ENCODE results near the gene SYNRG.

Gene SYNRG, protein sequence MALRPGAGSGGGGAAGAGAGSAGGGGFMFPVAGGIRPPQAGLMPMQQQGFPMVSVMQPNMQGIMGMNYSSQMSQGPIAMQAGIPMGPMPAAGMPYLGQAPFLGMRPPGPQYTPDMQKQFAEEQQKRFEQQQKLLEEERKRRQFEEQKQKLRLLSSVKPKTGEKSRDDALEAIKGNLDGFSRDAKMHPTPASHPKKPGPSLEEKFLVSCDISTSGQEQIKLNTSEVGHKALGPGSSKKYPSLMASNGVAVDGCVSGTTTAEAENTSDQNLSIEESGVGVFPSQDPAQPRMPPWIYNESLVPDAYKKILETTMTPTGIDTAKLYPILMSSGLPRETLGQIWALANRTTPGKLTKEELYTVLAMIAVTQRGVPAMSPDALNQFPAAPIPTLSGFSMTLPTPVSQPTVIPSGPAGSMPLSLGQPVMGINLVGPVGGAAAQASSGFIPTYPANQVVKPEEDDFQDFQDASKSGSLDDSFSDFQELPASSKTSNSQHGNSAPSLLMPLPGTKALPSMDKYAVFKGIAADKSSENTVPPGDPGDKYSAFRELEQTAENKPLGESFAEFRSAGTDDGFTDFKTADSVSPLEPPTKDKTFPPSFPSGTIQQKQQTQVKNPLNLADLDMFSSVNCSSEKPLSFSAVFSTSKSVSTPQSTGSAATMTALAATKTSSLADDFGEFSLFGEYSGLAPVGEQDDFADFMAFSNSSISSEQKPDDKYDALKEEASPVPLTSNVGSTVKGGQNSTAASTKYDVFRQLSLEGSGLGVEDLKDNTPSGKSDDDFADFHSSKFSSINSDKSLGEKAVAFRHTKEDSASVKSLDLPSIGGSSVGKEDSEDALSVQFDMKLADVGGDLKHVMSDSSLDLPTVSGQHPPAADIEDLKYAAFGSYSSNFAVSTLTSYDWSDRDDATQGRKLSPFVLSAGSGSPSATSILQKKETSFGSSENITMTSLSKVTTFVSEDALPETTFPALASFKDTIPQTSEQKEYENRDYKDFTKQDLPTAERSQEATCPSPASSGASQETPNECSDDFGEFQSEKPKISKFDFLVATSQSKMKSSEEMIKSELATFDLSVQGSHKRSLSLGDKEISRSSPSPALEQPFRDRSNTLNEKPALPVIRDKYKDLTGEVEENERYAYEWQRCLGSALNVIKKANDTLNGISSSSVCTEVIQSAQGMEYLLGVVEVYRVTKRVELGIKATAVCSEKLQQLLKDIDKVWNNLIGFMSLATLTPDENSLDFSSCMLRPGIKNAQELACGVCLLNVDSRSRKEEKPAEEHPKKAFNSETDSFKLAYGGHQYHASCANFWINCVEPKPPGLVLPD (N-terminal part only)

DNA sequence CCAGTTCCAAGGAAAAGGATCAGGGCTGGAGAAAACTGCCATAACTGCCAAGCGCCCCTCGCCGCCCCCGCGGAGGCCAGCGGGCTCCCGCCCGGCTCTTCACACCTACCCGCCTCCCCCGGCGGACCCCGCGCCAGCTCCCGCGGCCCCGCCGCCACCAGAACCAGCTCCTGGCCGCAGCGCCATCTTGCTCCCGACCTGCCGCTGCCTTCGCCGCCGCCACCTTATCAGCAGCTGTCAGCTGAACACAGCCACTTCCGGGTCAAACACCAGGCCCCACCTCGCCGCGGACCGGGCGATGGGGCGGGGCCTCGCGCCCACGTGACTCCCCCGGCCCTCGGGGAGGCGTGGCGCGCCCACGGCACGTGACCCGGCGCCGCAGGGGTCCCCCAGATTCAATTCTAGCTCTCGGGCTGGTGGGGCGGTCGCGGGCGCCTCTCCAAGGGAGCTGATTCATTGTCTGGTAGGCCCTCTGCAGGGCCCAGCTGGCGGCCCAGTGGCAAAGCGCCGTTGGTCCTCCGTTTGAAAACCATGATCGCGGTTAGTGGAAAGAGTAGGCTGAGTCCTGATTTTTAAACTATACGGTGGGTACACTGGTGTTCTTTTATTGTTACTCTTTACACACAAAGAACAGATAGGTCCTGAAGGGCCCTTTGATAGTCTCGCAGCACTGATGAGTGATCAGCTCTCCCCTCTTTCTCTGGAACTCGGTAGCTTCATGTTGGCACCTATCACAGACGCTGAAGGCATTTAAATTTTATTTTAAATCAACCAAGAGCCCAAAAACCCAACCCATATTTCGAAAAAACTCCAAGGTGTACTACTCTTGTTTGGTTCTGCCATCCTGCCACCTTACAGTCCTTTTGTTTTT is at the start of gene SYNRG:
Gene SYNRG (minus strand): TSS at position 249 of the 871 bp plus-strand sequence. CDS start 63 bp downstream, at position 186.
- Histone ChIP-seq H3K9ac (ENCODE audit: low read depth in 1 of 2, low read length in 2 of 2) (peak within 1 kb of the TSS; percentile 84 to 91), H3K4me1 (ENCODE audit: control insufficient read depth in 2 of 2, insufficient read depth in 2 of 2, low read length in 2 of 2) (peaks cover 0 to 5% of the 10 kb centered on the region in 2 donors), H3K27me3 (ENCODE audit: control insufficient read depth in 2 of 2, insufficient read depth in 2 of 2, low read length in 2 of 2) (no peaks in the 10 kb centered on the region), H3K4me3 (ENCODE audit: low read length in 2 of 2) (peak within 1 kb of the TSS; percentile 89 to 96), H3K9me3 (ENCODE audit: control insufficient read depth in 2 of 2, low read length in 2 of 2) (no peaks in the 10 kb centered on the region), H3K36me3 (ENCODE audit: control insufficient read depth in 2 of 2, insufficient read depth in 2 of 2, low read length in 2 of 2) (peaks cover 11 to 17% of the 10 kb centered on the region in 2 donors), H3K27ac (ENCODE audit: low read depth in 2 of 2, low read length in 2 of 2) (peak within 1 kb of the TSS; percentile 87 to 91)

DNA sequence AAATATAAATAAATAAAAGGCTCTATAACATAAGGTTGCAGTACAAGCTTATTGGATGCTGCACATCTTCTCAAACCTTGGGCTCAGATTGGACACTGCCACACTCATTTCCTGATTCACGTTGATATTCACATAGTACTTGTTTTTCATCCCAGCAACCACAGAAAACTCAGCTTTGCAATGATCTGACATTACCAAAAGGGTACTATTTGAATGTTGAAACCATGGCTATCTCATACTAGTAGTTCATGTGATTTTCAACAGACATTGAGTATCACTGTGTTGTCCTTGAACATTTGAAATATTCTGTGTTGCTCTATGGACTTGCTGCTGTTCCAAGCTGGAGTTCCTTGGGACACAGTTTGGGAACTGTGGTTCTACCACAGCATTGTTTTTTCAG is 48.0 kb upstream of the SYNRG start:
- H3K9ac ChIP-seq (ENCODE audit: low read depth in 1 of 2, low read length in 2 of 2): no peak overlapping the region
- no peak overlapping the region for H3K4me3 ChIP-seq (ENCODE audit: low read length in 2 of 2)
- H3K36me3 ChIP-seq (ENCODE audit: control insufficient read depth in 2 of 2, insufficient read depth in 2 of 2, low read length in 2 of 2): no peaks in the 10 kb centered on the region
- H3K27me3 ChIP-seq (ENCODE audit: control insufficient read depth in 2 of 2, insufficient read depth in 2 of 2, low read length in 2 of 2): peaks cover 0 to 2% of the 10 kb centered on the region in 2 donors
- H3K27ac ChIP-seq (ENCODE audit: low read depth in 2 of 2, low read length in 2 of 2): no peak overlapping the region
- H3K9me3 ChIP-seq (ENCODE audit: control insufficient read depth in 2 of 2, low read length in 2 of 2): no peaks in the 10 kb centered on the region
- H3K4me1 ChIP-seq (ENCODE audit: control insufficient read depth in 2 of 2, insufficient read depth in 2 of 2, low read length in 2 of 2): peaks cover 4 to 11% of the 10 kb centered on the region in 2 donors

GRCh38 chr17:37651849-37652248 is 42.6 kb upstream of the SYNRG start:
- Histone ChIP-seq H3K4me3 (ENCODE audit: low read length in 2 of 2) (no peak overlapping the region), H3K9me3 (ENCODE audit: control insufficient read depth in 2 of 2, low read length in 2 of 2) (no peaks in the 10 kb centered on the region), H3K4me1 (ENCODE audit: control insufficient read depth in 2 of 2, insufficient read depth in 2 of 2, low read length in 2 of 2) (no peaks in the 10 kb centered on the region), H3K27me3 (ENCODE audit: control insufficient read depth in 2 of 2, insufficient read depth in 2 of 2, low read length in 2 of 2) (peaks cover 0 to 7% of the 10 kb centered on the region in 2 donors), H3K9ac (ENCODE audit: low read depth in 1 of 2, low read length in 2 of 2) (no peak overlapping the region), H3K27ac (ENCODE audit: low read depth in 2 of 2, low read length in 2 of 2) (no peak overlapping the region), H3K36me3 (ENCODE audit: control insufficient read depth in 2 of 2, insufficient read depth in 2 of 2, low read length in 2 of 2) (no peaks in the 10 kb centered on the region)

- H3K4me3 ChIP-seq (ENCODE audit: low read length in 2 of 2): no peak overlapping the region
- H3K9me3 ChIP-seq (ENCODE audit: control insufficient read depth in 2 of 2, low read length in 2 of 2): no peaks in the 10 kb centered on the region
- no peaks in the 10 kb centered on the region for H3K4me1 ChIP-seq (ENCODE audit: control insufficient read depth in 2 of 2, insufficient read depth in 2 of 2, low read length in 2 of 2)
- H3K9ac ChIP-seq (ENCODE audit: low read depth in 1 of 2, low read length in 2 of 2): no peak overlapping the region
- H3K36me3 ChIP-seq (ENCODE audit: control insufficient read depth in 2 of 2, insufficient read depth in 2 of 2, low read length in 2 of 2): no peaks in the 10 kb centered on the region
- peaks cover 0 to 7% of the 10 kb centered on the region in 2 donors for H3K27me3 ChIP-seq (ENCODE audit: control insufficient read depth in 2 of 2, insufficient read depth in 2 of 2, low read length in 2 of 2)
- no peak overlapping the region for H3K27ac ChIP-seq (ENCODE audit: low read depth in 2 of 2, low read length in 2 of 2)
Measured at GRCh38 chr17:37650419-37651003, 41.3 kb upstream of the SYNRG start.

- Histone ChIP-seq H3K9ac (ENCODE audit: low read depth in 1 of 2, low read length in 2 of 2) (no peak overlapping the region), H3K36me3 (ENCODE audit: control insufficient read depth in 2 of 2, insufficient read depth in 2 of 2, low read length in 2 of 2) (no peaks in the 10 kb centered on the region), H3K9me3 (ENCODE audit: control insufficient read depth in 2 of 2, low read length in 2 of 2) (no peaks in the 10 kb centered on the region), H3K4me1 (ENCODE audit: control insufficient read depth in 2 of 2, insufficient read depth in 2 of 2, low read length in 2 of 2) (peaks cover 0 to 5% of the 10 kb centered on the region in 2 donors), H3K27ac (ENCODE audit: low read depth in 2 of 2, low read length in 2 of 2) (peak overlapping the region in 1 of 2 donors; percentile 6), H3K4me3 (ENCODE audit: low read length in 2 of 2) (no peak overlapping the region), H3K27me3 (ENCODE audit: control insufficient read depth in 2 of 2, insufficient read depth in 2 of 2, low read length in 2 of 2) (peaks cover 0 to 5% of the 10 kb centered on the region in 2 donors)
Measured at GRCh38 chr17:37648555-37648954, 39.3 kb upstream of the SYNRG start.

DNA sequence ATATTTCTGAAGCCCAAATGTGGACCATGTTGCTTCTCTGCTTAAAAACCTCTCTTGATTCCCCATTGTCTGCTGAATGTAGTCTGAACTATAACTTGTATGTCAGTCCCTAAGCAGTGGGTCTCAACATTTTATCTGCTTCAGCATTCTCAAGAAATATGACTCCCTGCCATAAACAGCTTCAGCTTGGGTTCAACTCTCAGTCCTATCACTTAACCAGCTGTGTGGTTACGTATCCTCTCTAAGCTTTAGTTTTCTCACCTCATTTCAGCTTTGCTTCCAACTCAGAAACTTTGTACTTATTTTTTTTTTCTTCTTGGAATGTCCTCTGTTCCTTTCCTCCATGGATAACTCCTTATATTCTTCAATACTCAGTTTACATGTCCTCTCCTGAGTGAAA is 38.6 kb upstream of the SYNRG start:
- H3K9me3 ChIP-seq (ENCODE audit: control insufficient read depth in 2 of 2, low read length in 2 of 2): no peaks in the 10 kb centered on the region
- H3K27ac ChIP-seq (ENCODE audit: low read depth in 2 of 2, low read length in 2 of 2): no peak overlapping the region
- H3K4me1 ChIP-seq (ENCODE audit: control insufficient read depth in 2 of 2, insufficient read depth in 2 of 2, low read length in 2 of 2): peaks cover 0 to 7% of the 10 kb centered on the region in 2 donors
- no peaks in the 10 kb centered on the region for H3K36me3 ChIP-seq (ENCODE audit: control insufficient read depth in 2 of 2, insufficient read depth in 2 of 2, low read length in 2 of 2)
- H3K4me3 ChIP-seq (ENCODE audit: low read length in 2 of 2): no peak overlapping the region
- no peak overlapping the region for H3K9ac ChIP-seq (ENCODE audit: low read depth in 1 of 2, low read length in 2 of 2)
- H3K27me3 ChIP-seq (ENCODE audit: control insufficient read depth in 2 of 2, insufficient read depth in 2 of 2, low read length in 2 of 2): peaks cover 0 to 5% of the 10 kb centered on the region in 2 donors

- no peaks in the 10 kb centered on the region for H3K9me3 ChIP-seq (ENCODE audit: control insufficient read depth in 2 of 2, low read length in 2 of 2)
- H3K27ac ChIP-seq (ENCODE audit: low read depth in 2 of 2, low read length in 2 of 2): no peak overlapping the region
- peak overlapping the region in 1 of 2 donors; percentile 89 for H3K9ac ChIP-seq (ENCODE audit: low read depth in 1 of 2, low read length in 2 of 2)
Measured at GRCh38 chr17:37643869-37644268, 34.7 kb upstream of the SYNRG start.

DNA sequence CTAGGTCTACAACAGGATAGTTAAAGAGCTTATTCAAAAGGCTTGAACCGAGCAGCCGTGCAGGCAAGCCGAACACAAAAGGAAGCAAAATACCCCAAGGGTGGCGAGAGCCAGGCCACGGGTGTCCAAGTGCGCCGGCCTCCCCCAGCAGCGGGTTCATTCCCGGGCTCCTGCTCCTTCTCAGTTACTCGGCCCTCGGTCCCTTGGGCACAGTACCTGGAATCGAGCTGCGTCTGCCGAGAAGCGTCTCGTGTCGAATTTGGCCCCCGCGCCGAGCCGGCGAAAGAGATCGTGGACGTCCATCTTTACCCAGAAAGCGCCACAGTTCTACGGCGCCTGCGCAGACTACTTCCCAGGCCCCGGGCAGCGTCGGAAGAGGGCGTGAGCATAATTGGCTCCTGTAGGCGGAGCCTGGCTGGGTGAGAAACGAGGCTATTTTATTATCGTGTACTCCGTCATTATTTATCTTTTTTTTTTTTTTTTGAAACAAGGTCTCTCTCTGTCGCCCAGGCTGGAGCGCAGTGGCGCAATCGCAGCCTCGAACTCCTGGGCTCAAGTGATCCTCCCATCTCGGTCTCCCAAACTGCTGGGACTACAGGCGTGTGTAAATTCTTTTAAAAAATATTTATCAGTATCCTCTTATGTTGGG is 34.0 kb upstream of the SYNRG start, which contains the start of gene DDX52:
Gene DDX52 (minus strand): TSS at position 329 of the 649 bp plus-strand sequence. CDS start 26 bp downstream, at position 303.
- peaks cover 6 to 14% of the 10 kb centered on the region in 2 donors for H3K4me1 ChIP-seq (ENCODE audit: control insufficient read depth in 2 of 2, insufficient read depth in 2 of 2, low read length in 2 of 2)
- H3K9ac ChIP-seq (ENCODE audit: low read depth in 1 of 2, low read length in 2 of 2): peak within 1 kb of the TSS; percentile 82 to 89
- H3K27me3 ChIP-seq (ENCODE audit: control insufficient read depth in 2 of 2, insufficient read depth in 2 of 2, low read length in 2 of 2): no peaks in the 10 kb centered on the region
- H3K27ac ChIP-seq (ENCODE audit: low read depth in 2 of 2, low read length in 2 of 2): peak within 1 kb of the TSS; percentile 79 to 87
- H3K36me3 ChIP-seq (ENCODE audit: control insufficient read depth in 2 of 2, insufficient read depth in 2 of 2, low read length in 2 of 2): peaks cover 7% of the 10 kb centered on the region in 2 donors
- peak within 1 kb of the TSS; percentile 93 to 97 for H3K4me3 ChIP-seq (ENCODE audit: low read length in 2 of 2)
- no peaks in the 10 kb centered on the region for H3K9me3 ChIP-seq (ENCODE audit: control insufficient read depth in 2 of 2, low read length in 2 of 2)

More at GRCh38 chr17:37643869-37644268, 34.7 kb upstream of the SYNRG start:
- peak overlapping the region; percentile 93 to 97 for H3K4me3 ChIP-seq (ENCODE audit: low read length in 2 of 2)
- H3K36me3 ChIP-seq (ENCODE audit: control insufficient read depth in 2 of 2, insufficient read depth in 2 of 2, low read length in 2 of 2): peaks cover 5 to 7% of the 10 kb centered on the region in 2 donors
- peaks cover 6 to 14% of the 10 kb centered on the region in 2 donors for H3K4me1 ChIP-seq (ENCODE audit: control insufficient read depth in 2 of 2, insufficient read depth in 2 of 2, low read length in 2 of 2)
- H3K27me3 ChIP-seq (ENCODE audit: control insufficient read depth in 2 of 2, insufficient read depth in 2 of 2, low read length in 2 of 2): peaks cover 0 to 2% of the 10 kb centered on the region in 2 donors

Data from mucosa of rectum (tissue), 2 donors.